B cell (primary cell): Measurements from ENCODE around the gene TADA3. TPM values are rescaled to one million over a fixed set of nuclear protein-coding genes. Genes with fewer than 3 reads are reported as not detected.

Source experiments
- ATAC-seq: fragments of 200-7000 bp; cut with Tn5 transposase; one replicate; pipeline ENCODE4 v1.10.0; 2021; ENCODE audit warnings: low read depth, mild to moderate bottlenecking, moderate number of reproducible peaks, moderate library complexity
- CTCF ChIA-PET: fragments of 350-600 bp; sonication (Branson Sonifier 250); formaldehyde crosslinking; loops from one replicate; lab custom pipeline; 2021; ENCODE audit warnings: antibody characterized with exemption, inconsistent platforms; lab: Charles Lee
- POLR2A ChIA-PET: fragments of 350-600 bp; sonication (Branson Sonifier 250); formaldehyde crosslinking; loops from one replicate; lab custom pipeline; 2021; ENCODE audit warnings: antibody characterized with exemption; lab: Charles Lee
- DNase-seq: peaks from one replicate; pipeline ENCODE4 v3.0.0; 2013
- H2AFZ ChIP-seq: 2 replicates; pipeline ENCODE4 v1.6.1; 2012; ENCODE audit warnings: mild to moderate bottlenecking, low read depth, low read length; ENCODE audit not compliant: insufficient read depth, poor library complexity, severe bottlenecking
- H3K27ac ChIP-seq, 2 donors: 1 replicate in 1 of 2; 2 replicates in 1 of 2; pipeline ENCODE4 v1.5.1; 2012 to 2013; ENCODE audit warnings: low read length in 2 of 2, mild to moderate bottlenecking in 2 of 2, moderate library complexity in 1 of 2
- H3K27me3 ChIP-seq, 4 experiments: fragments of 200-600 bp in 1 of 4; sonication (generic) in 1 of 4; replicated peaks in 1 of 4; 1 replicate in 2 of 4; 2 replicates in 2 of 4; pipeline versions ENCODE4 v1.6.1 to v1.7.0; 2013 to 2016; ENCODE audit warnings: low read length in 3 of 4, mild to moderate bottlenecking in 2 of 4, mixed read lengths in 1 of 4, moderate library complexity in 1 of 4; ENCODE audit not compliant: insufficient read depth in 4 of 4, control insufficient read depth in 3 of 4; ENCODE audit errors: control extremely low read depth in 1 of 4
- H3K36me3 ChIP-seq, 2 experiments: replicated peaks in 1 of 2; 1 replicate in 1 of 2; 2 replicates in 1 of 2; pipeline versions ENCODE4 v1.6.1 to v1.7.1; 2013; ENCODE audit warnings: low read length in 1 of 2; ENCODE audit not compliant: insufficient read depth in 2 of 2, control insufficient read depth in 1 of 2; ENCODE audit errors: control extremely low read depth in 1 of 2, extremely low read depth in 1 of 2
- H3K4me1 ChIP-seq, 2 donors: fragments of 200-600 bp in 1 of 2; sonication (generic) in 1 of 2; 1 replicate in 1 of 2; 2 replicates in 1 of 2; pipeline versions ENCODE4 v1.5.1 to v1.6.1; 2013 to 2017; ENCODE audit warnings: low read length in 2 of 2; ENCODE audit not compliant: control insufficient read depth in 2 of 2, insufficient read depth in 2 of 2
- H3K4me2 ChIP-seq: replicated peaks from 2 replicates; pipeline ENCODE3; 2012; ENCODE audit warnings: mild to moderate bottlenecking, low read depth, low read length; ENCODE audit not compliant: poor library complexity, severe bottlenecking
- H3K4me3 ChIP-seq, 5 experiments: fragments of 200-600 bp in 1 of 5; sonication (generic) in 1 of 5; 1 replicate in 3 of 5; 2 replicates in 2 of 5; pipeline versions ENCODE4 v1.5.1 to v1.7.0; 2011 to 2016; ENCODE audit warnings: low read length in 4 of 5, mild to moderate bottlenecking in 4 of 5, low read depth in 2 of 5, control low read depth in 1 of 5, moderate library complexity in 1 of 5; ENCODE audit not compliant: insufficient read depth in 1 of 5; ENCODE audit errors: control extremely low read depth in 1 of 5, extremely low read depth in 1 of 5
- H3K79me2 ChIP-seq: fragments of 200-600 bp; sonication (generic); one replicate; pipeline ENCODE4 v1.6.0; 2016; ENCODE audit warnings: low read length; ENCODE audit not compliant: control insufficient read depth, insufficient read depth
- H3K9ac ChIP-seq: fragments of 200-600 bp; sonication (generic); 2 replicates; pipeline ENCODE4 v1.6.1; 2017; ENCODE audit warnings: mild to moderate bottlenecking, low read length, moderate library complexity
- H3K9me3 ChIP-seq, 3 donors: one replicate each; pipeline versions ENCODE4 v1.6.1 to v1.7.1; 2013; ENCODE audit warnings: low read length in 2 of 3; ENCODE audit not compliant: control insufficient read depth in 2 of 3, insufficient read depth in 1 of 3; ENCODE audit errors: control extremely low read depth in 1 of 3
- H4K20me1 ChIP-seq: 2 replicates; pipeline ENCODE4 v1.6.0; 2012; ENCODE audit warnings: mild to moderate bottlenecking, low read length; ENCODE audit not compliant: insufficient read depth, control insufficient read depth, poor library complexity, severe bottlenecking
- H3K27ac Mint-ChIP-seq: one replicate; pipeline ENCODE4 v1.8.0; 2021; ENCODE audit warnings: mixed read lengths
- H3K27me3 Mint-ChIP-seq: one replicate; pipeline ENCODE4 v1.8.0; 2021; ENCODE audit warnings: mixed read lengths
- H3K4me1 Mint-ChIP-seq: one replicate; pipeline ENCODE4 v1.8.0; 2021; ENCODE audit warnings: mixed read lengths
- H3K4me3 Mint-ChIP-seq: one replicate; pipeline ENCODE4 v1.8.0; 2021; ENCODE audit warnings: mixed read lengths
- H3K9me3 Mint-ChIP-seq: one replicate; pipeline ENCODE4 v1.8.0; 2022; ENCODE audit warnings: mixed read lengths; ENCODE audit not compliant: insufficient read depth
- CTCF ChIP-seq: fragments of 200-600 bp; IDR thresholded peaks from one replicate; pipeline ENCODE4 v1.8.0; 2022; ENCODE audit warnings: antibody characterized with exemption, mild to moderate bottlenecking
- EZH2 ChIP-seq: IDR thresholded peaks from 2 replicates; pipeline ENCODE4 v1.6.1; 2012; ENCODE audit warnings: borderline replicate concordance, low read depth, mild to moderate bottlenecking, moderate library complexity, low read length; ENCODE audit not compliant: insufficient read depth, poor library complexity, severe bottlenecking
- WGBS: methylation state at CpG from one replicate; pipeline ENCODE4 v1.1.5; 2013; ENCODE audit warnings: missing lambda C conversion rate; ENCODE audit not compliant: insufficient coverage; 5-methylcytosine and 5-hydroxymethylcytosine counted together
- intact Hi-C: fragments of 100-400 bp; cut with micrococcal nuclease; formaldehyde crosslinking; loops from one replicate; pipeline ENCODE4 v1.10.0; 2022
- polyA plus RNA-seq: library from polyadenylated mRNA; depleted of rRNA; stranded (reverse); fragments of >200 nt; gene quantifications from 2 replicates; pipeline ENCODE4 v1.2.3, GENCODE V29; 2012
- total RNA-seq, 2 donors: library from RNA; stranded (reverse); fragments of 120-200 nt in 1 of 2; gene quantifications; 1 replicate in 1 of 2; 2 replicates in 1 of 2; pipeline versions ENCODE4 v1.2.3 to v1.2.4, GENCODE V29; 2013 to 2022

The TADA3 gene
- total and polyA plus RNA-seq, 2 donors (not counting 1 experiment from before 2014, with no cell fraction given), result 45.4 to 45.6 TPM

- no peaks in the 10 kb centered on the region for H3K9me3 Mint-ChIP-seq
- H3K27me3 Mint-ChIP-seq, result no peaks in the 10 kb centered on the region
- H3K36me3 ChIP-seq, result peaks cover 4 to 22% of the 10 kb centered on the region in 2 experiments
- no peak overlapping the region for H3K9ac ChIP-seq
- no peak for DNase-seq
- H3K27ac Mint-ChIP-seq, result no peak overlapping the region
- ChIA-PET POLR2A (interaction anchor here (0.7 kb wide), 1 partner anchor 12 kb away, joined by 6 read pairs; the partner anchor contains the start of gene RPUSD3), CTCF (interaction anchor here (1.1 to 1.6 kb wide), 2 partner anchors 50 to 282 kb away, joined by 3 read pairs; no protein-coding TSS in a partner anchor)
- no peak overlapping the region for H3K4me3 ChIP-seq
- no peaks in the 10 kb centered on the region for H3K27me3 ChIP-seq
- 95% methylated on average over 3 of the region's 3 CpGs for WGBS
- no peaks in the 10 kb centered on the region for H3K79me2 ChIP-seq
- H3K4me2 ChIP-seq, result no peak overlapping the region
- no peaks in the 10 kb centered on the region for H3K4me1 ChIP-seq
- ATAC-seq, result no peak
- H3K27ac ChIP-seq, result no peak overlapping the region
- no peaks in the 10 kb centered on the region for H4K20me1 ChIP-seq
- intact Hi-C loops, result no loop called here
- TF ChIP-seq CTCF (no peak), EZH2 (no peak)
- no peaks in the 10 kb centered on the region for H3K9me3 ChIP-seq
- H2AFZ ChIP-seq, result no peak overlapping the region
- no peak overlapping the region for H3K4me3 Mint-ChIP-seq
- H3K4me1 Mint-ChIP-seq, result peaks cover 2% of the 10 kb centered on the region
Observed at GRCh38 chr3:9831253-9831652, 39.0 kb upstream of the TADA3 start.

- no peak overlapping the region for H3K27ac ChIP-seq
- no peaks in the 10 kb centered on the region for H3K9me3 Mint-ChIP-seq
- H3K79me2 ChIP-seq, result no peaks in the 10 kb centered on the region
- H3K27me3 ChIP-seq, result no peaks in the 10 kb centered on the region
- ATAC-seq, result no peak
- H3K9me3 ChIP-seq, result no peaks in the 10 kb centered on the region
- H3K9ac ChIP-seq, result no peak overlapping the region
- H3K4me1 ChIP-seq, result no peaks in the 10 kb centered on the region
- intact Hi-C loops, result no loop called here
- no peaks in the 10 kb centered on the region for H3K27me3 Mint-ChIP-seq
- no peak overlapping the region for H3K4me3 Mint-ChIP-seq
- no peak overlapping the region for H2AFZ ChIP-seq
- peaks cover 2 to 14% of the 10 kb centered on the region in 2 experiments for H3K36me3 ChIP-seq
- H3K4me3 ChIP-seq, result no peak overlapping the region
- POLR2A ChIA-PET, result interaction anchor here (0.7 kb wide), 1 partner anchor 37 kb away, joined by 3 read pairs; the partner anchor contains the start of gene TADA3
- CTCF ChIA-PET, result no interaction called here
- H4K20me1 ChIP-seq, result no peaks in the 10 kb centered on the region
- TF ChIP-seq CTCF (no peak), EZH2 (no peak)
- 99% methylated on average over 17 of the region's 17 CpGs for WGBS
- DNase-seq, result no peak
- H3K4me1 Mint-ChIP-seq, result peaks cover 2% of the 10 kb centered on the region
- no peak overlapping the region for H3K4me2 ChIP-seq
- H3K27ac Mint-ChIP-seq, result no peak overlapping the region
Observed at GRCh38 chr3:9828801-9829755, 36.8 kb upstream of the TADA3 start.
